MV-4-11 (cell line): ENCODE results near the gene GPR84.
"Not testable (repeated sequence)": the region's sequence is repeated elsewhere in the genome, so short reads cannot be mapped to it uniquely, and the experiment has no call there.

Source experiments
- DNase-seq: peaks from one replicate; lab custom pipeline; 2025; lab: John Stamatoyannopoulos, UW

GPR84 gene

DNA sequence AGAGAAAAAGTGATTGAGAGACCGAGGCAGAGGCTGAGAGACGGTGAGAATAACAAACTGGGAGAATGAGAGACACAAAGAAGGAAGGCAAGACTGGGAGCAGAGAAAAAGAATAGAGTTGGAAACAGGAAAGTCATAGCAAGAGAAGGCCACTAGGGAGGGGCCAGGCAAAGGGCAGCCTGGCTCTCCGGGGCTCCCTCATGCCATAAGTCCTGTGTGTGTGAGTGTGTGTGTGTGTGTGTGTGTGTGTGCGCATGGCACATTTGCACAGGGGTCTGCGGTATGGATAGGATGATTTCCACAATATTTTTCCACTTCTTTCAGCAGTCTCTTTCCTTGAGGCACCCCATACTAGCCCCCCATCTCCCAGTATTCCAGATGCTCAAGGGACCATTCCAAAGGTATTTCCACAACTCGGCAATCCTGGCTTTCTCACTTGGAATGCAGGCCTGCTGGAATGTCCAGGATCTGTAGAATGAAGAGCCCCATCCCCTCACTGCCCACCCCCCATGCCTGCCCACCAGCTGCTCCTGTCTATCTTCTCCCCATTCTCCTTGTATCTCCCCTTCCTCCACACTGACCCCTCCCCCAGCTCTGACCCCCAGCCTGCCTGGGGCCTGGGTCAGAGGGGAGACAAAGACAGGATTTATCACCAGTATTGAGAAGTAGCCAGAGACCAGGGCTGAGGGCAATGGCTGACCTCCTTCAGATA, 9.0 kb downstream of the GPR84 start:
- DNase-seq = no peak

DNA sequence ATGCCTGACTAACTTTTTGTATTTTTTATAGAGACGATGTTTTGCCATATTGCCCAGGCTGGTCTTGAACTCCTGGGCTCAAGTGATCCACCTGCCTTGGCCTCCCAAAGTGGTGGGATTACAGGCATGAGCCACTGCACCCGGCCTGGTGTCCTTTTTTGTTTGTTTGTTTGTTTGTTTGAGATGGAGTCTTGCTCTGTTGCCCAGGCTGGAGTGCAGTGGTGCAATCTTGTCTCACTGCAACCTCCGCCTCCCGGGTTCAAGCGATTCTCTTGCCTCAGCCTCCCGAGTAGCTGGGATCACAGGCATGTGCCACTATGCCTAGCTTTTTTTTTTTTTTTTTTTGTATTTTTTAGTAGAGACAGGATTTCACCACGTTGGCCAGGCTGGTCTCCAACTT, 10.0 kb downstream of the GPR84 start:
- DNase-seq = not testable (repeated sequence)

DNA sequence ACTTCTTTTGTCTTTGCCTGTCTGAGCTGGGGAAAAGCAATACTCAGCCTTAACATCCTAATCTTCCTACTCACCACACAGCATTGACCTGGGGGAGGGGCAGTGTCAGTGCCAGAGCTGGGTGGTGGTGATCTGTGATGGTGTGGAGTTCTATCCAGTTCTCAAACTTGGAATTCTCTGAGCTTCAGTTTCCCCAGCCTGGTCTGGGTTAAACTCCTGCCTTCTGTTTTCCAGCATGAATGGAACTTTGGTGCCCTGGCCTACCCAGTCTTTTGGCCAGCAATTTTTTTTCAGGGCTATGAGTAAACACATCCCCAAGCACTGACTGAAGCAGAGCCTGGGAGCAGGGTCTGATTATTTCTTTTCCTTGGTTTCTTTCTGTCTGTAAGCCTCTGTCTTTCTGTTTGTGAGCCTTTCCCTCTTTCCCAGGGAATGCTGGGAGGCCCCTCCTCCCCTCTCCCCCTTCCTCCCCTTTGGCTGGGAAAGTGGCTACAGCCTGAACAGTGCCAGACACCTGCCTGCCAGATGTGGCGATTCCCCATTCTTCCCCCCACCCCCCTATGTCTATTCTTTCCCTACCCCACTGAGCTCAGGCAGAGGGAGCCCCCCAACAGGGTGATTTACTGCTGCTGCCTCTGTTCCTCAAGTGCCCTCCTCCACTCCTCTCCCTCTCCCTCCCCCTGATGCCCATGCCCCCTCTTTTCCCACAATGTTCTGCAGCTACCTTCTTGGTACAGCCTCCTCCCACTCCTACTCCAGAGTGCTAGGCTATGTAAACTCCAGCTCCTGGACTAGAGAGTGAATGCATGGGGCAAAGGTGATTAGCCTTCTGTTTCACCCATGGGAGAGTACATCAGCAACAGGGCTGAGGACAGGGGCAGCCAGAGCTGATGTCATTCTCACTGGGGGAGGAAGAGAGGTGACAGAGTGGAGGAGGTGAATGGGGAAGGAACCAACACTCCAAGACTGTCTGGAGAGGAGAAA, 11.1 kb downstream of the GPR84 start:
- no peak for DNase-seq

DNA sequence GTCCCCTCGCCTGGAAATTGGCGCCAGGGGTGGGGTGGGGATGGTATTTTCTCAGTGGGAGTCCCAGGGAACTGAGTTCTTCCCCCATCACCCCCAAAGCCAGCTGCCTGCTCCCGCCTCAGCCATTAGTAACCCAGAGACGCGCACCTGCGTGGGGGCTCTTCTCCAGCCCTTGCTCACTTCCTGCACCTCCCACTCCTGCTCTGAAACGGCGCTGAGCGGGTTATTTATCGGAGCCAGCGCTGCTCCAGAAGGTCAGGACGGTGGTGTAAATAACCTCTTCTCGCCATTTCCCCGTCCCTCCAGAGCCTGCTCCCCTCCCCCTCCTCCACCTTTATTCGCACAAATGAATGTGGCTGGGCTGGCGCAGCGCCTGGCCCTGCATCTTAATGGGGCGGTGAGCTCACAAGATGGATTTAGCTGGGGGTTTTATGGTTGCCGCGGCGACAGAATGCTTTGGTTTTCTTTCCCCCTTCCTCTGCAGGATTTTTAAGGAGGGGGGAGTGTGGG, 12.2 kb downstream of the GPR84 start:
- DNase-seq = no peak

DNA sequence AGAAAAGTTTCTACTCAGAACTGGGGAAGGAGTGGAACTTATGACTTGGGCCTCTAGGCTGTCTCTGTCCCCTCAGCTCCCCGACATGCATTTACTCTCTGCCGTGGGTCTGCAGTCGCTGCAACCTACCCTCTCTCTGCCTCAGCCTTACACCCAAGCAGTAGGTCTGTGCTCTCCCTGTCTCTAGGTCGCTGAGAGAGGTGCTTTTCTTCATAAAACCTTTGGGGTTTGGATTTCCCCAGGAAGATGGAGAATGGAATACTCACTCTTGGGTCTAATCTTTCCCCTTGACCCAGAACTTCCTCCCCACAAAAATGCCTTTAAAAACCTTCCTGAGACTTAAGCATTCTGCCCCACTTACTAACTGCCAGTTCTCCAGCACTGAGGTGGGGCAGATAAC, 12.9 kb downstream of the GPR84 start:
- DNase-seq = no peak

DNA sequence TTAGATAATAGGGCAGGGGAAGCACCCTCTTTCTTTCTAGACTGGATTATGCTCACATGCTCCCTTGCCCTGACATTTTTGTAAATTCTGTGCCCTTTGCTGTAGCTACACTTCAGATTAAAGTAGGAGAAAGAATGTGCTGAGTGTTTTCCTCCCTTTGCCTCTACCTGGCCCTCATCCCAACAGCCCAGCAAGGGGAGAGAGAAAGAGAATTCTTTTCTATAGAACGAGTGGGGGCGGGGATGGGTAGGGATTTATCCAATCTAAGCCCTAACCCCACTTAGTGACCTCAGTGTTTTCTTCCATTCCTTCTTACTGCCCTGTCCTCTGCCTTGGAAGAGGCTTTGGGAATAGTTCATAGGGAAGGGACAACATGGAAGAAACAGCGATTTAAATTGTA, 13.5 kb downstream of the GPR84 start:
- no peak for DNase-seq

DNA sequence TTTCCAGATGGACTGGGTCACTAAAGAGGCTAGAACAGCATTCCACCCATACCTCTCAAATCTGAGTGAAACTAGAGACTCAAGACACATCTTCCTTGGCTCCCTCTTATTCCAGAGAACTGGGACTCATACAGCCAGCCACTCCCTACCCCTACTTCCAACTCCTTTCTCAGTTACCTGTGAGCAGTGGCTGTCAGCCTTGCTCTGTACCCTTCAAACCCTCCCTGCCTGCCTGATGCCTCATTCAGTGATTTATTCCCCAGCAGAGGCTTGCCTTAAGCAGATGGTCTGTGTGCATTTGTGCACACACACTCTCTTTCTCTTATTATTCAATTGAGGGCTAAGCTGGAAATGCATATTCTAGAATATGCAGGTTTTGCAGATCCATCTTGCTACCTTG, 14.6 kb downstream of the GPR84 start:
- no peak for DNase-seq

DNA sequence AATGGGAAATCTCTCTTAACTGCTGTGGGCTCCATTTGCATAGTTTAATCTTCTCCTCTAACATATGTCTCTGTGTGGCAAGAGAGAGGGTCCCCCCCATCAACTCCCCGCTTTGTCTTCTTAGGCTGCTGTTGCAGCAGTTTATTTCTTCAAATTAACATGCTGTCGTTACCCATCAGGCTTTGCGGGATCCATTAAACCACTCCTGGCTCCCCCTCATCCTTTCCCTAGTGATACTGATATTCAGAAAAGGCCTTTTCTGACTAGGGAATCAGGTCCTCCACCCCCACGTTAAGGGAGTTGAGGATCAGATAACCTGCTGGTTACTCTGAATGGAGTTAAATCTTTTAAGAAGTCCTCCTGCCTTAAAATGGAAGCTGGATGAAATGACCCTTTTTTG, 15.2 kb downstream of the GPR84 start:
- no peak for DNase-seq

DNA sequence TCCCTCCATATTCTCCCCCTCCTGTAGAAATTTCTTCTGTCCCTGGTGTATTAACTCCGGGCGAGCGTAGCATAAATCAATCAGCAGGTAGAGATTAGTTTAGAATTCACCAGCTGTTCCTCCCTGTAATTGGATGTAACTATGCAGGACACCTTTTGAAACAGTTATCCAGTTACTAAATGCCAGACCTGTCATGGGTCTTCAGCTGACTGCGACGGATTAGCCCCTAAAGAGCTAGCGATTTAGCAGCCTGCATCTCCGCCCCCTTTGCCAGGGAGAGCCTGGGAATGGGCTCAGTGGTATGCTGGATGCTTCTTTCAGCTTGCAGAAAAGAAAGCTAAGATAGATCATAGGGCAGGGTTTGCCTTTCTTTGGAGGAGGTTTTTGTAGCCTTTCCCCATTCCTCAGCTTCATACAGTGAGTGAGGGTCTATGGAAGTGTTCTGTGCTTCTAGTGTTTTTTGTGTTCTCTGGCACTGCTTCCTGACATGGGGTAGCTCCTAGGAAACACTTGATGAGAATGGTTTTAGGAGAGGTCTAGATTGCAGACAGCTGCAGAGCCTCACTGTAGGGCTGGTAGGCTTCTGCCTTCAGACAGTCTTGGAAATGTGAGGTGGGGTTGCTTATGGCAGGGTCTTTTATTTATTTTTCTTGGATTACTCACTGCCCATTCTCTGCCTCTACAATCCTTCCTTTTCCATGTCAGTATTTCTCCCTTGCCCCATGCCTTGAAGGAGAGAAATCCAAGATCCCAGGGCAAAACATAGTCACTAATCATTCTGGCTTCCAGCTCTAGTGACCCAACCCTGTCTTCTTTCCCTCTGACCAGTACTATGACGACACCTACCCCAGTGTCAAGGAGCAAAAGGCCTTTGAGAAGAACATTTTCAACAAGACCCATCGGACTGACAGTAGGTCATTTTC, 22.6 kb downstream of the GPR84 start:
- DNase-seq = no peak

DNA sequence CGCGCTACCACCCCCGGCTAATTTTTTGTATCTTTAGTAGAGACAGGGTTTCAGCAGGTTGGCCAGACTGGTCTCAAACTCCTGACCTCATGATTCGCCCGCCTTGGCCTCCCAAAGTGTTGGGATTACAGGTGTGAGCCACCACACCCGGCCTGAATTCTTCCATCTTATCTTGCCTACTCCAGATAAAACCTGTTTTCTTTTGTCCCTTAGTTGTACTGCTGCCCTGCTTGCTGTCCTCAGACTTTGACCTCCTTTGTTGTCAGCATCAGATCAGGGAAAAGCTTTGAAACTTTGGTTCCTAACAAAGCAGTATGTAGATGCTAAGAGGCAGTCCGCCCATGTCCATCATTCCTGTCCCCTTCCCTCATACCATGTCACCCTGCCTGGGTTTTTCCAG, 23.4 kb downstream of the GPR84 start:
- no peak for DNase-seq

DNA sequence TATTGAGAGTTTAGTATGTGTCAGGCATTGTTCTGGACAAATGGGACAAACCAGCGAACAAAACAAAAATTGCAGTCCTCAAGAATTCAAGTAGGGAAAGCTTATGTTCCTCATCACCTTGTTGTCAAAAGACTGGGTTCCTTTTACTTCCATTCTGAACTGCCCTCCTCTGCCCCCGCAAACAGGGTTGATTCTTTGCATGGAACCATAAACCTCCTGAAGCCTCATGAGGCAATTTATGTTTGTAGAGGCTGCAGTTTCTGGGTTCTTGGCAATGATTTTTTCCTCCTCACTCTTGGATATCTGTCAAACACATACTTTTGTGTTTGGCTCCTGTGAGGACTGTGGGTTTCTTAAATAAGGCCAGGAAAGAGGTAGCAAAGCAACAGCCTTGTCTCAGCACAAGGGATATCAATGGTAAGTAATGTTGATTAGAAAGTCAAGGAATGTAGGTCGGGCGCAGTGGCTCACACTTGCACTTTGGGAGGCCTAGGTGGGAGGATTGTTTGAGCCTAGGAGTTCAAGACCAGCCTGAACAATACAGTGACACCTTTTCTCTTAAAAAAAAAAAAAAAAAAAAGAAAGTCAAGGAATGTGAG, 25.5 kb downstream of the GPR84 start:
- DNase-seq = no peak

DNA sequence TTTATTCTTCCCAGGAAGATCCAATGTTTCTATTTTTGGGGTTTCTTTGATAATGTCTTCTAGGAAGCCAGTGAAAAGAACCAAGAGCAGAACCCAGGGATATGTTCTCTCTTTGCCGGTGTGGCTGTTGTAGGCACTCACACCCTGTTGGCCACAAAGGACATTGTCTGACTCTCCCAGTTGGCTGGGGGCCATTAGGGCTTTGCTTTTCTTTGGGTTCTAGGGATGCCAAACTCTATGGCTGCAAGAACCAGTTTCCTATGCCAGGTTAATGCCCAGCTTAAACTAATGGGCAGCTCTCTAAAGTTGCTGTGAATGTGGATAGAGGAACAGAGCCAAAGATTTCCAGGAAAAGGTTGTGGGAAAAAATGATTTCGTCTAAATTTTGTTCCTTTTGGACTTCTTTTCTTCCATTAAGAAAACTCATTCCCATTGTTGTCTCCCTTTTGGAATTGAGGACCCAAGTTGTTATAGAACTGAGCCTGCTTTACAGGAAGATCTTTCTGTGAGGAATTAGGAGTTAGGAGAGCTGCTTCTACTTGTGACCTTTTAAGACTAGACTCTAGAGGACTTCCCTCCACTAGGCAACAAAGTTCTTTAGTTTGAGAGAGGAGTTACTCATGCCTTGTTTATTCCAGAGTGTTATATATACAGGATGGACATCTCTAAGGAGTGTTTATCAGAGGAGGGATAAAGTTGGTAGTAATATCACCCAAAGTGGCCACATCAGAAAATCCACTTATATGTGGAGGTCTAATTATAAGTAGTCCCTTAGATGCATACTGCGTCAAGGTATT, 26.2 kb downstream of the GPR84 start:
- no peak for DNase-seq

DNA sequence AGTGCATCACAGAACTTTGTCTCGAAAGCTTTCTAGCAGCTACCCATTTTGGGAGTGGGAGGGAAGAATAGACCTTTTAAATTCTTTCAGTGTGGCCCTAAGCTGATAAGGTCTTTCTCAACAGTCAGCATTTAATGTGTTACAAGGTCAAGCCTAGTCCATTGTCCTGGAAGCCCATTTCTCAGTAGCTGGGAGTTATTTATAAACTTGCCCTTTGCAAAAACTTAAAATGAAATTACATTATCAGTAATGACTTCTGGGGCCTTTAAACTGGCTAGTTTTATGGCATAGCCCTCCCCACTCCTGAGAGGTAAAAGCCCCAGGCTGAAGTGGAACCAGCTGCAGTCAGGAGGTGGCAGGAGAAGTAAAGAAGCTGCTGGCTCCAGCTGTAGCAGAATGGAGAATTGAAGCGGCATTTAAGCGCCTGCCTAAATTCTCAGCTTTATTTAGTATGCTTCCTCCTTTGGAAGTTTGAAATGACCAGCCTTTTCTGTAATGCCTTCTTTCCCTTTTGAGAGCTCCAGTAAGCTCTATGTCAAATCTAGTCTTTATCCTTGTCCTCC, 26.9 kb downstream of the GPR84 start:
- DNase-seq = peak; percentile 58

DNA sequence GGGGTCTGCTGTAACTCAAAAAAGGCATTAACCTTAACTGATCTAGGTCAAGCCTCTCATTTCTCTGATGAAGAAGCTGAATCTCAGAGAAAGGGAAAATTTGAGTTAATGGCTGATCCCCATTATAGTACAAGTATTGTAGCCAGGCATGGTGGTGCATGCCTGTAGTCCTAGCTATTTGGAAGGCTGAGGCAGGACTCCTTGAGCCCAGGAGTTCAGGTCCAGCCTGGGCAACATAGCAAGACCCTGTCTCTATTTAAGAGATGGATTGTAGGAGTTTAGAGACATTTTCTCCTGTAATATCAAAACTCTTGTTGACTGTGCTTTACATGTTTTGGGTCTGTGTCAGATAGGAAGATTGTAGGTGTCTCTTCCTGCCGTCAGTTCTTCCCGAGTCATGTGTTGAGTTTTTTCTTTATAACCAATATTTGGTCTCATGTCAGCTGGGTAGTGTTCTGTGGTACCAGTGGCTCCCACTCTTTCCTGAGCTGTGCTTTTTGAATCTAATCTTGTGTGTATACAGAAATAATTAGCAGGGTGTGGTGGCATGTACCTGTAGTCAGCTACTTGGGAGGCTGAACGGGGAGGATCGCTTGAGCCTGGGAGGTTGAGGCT, 30.8 kb downstream of the GPR84 start:
- no peak for DNase-seq

DNA sequence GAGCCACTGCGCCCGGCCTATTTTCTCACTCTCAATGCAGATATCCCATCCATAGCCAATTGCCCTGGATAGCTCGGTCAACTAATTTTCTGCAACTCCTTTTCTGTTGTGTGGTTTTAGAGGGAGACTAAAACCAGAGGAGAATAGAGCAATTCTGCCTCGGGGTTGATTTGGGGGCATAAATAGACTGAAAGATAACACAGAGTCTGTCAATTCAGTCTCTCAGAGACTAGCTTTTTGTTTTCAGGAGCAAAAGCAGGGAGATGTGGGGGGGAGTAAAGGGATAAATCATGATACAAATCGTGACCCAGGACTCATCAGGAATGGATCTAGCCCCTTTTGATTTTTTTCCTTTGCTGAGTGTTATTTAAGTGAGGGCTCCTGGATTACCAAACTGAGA, 32.8 kb downstream of the GPR84 start:
- DNase-seq = no peak

DNA sequence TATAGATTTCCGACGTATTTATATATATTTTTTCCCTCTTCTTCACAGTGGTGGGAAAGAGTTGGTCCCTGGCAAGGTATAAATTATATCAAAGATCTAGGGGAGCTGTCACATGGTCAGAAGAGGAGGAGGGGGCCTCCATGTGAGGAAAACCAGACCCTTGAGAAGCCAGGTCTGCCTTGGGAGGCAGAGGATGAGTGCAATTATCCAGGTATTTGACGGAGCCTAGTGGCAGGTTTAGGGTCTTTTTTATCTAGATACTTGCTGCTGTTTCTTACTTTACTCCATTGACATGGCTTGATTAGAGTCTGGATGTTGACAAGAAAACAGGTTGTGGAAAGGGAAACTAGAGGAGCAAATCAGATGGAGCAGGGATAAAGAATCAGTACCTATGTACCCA, 33.8 kb downstream of the GPR84 start:
- DNase-seq = no peak

DNA sequence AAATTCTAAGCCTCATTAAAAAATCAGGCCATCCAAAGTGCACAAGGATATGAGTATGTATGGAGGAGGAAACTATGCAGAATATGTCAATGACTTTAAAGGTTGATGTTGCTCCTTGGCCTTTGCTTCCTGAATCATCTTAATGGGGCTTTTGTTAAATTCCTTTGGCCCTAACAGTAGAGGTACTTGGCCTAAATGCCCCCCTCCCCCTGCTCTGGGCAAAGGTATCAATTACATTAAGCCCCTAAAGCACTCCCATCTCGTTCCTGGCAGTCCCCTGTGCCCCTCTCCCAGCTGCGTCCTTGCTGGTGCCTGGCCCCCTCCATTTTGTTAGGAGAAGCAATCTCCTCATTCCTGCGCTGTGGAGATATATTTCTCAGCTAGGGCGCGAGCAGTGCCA, 34.5 kb downstream of the GPR84 start:
- DNase-seq = no peak

DNA sequence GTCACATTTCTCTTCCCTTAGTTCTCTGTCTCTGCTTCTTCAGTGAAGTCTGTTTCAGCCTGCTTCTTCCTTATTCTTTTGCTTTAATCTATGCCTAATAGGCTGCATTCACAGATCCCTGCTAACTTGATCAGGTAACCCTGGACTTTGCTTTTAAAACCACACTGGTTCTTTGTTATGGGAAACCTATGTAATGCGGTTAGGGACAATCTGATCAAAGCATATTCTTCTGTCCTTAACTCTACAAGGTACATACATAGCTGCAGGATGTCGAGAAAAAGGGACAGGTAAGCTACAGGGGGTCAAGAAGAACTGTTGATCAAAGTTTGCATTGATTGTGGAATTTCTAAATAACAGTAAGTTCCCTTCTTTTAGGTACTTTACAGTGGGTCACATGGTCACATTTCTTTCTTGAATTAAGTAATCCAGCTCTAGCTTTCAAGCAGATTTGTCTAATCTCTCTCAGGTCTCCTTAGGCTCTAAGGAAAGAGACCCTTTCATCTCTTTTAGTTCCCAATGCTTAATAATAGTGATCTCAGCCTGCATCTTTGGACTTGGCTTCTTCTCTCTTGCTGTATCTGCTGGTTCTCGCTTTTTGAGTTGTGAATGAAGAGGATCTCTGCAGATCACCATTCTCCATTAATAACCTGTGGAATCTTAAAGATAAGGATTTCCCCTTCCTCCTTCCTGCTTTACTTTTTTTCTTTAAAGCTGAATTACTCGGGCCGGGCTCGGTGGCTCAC, 35.5 kb downstream of the GPR84 start:
- no peak for DNase-seq

DNA sequence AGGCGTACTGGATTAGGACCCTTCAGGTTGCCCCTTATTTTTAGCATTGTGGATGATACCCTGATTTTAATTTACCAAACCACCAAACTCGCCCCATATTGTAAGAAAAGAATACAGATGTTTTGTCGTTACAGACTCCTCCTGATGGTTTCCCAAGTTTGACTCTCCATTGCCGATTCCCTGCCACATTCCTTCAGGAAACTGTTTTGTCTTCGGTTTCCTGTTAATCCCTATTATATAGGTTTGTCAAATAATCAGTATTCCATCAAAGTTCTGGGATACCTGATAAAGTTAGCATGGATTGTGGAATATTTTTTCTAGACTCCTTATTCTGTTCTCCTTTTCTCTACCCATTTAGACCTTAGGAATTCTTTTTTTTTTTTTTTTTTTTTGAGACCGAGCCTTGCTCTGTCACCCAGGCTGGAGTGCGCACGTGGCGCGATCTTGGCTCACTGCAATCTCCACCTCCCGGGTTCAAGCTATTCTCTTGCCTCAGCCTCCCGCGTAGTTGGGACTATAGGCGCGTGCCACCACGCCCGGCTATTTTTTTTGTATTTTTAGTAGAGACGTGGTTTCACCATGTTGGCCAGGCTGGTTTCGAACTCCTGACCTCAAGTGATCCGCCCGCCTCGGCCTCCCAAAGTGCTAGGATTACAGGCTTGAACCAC, 38.7 kb downstream of the GPR84 start:
- DNase-seq = not testable (repeated sequence)
